ENCODE measurements around the gene SLC2A1.

DNA sequence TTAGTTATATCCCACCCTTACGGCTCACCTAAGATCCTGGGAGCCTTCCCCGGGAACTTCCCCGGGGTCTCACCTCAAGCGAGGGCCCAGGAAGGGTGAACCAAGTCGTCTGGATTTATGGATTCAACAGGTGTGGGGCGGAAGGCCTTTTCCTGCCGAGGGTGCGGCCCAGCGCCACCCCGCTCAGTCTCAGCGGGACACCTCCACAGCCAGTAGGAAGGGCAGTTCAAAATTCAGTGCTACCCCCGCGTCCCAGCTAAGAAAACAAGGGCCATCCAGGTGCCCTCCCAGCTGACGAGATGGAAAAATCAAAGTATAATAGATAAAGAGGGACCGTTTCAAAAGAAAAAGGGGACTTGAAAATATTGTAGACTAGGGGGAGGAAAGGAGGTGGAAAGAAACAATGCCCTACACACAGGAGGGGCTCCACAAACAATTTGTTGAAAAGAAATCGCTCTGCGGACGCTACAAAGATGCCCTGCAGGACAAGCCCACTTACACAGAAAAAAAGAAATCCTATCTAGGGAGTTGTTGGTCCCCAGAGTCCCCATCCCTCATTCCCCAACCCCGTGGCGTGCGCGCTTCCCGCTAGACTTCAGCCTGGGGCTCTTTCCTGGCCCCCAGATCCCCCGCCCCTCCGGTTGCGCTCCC, 1.3 kb downstream of the SLC2A1 start:
- TF ChIP-seq, protein P1, sequence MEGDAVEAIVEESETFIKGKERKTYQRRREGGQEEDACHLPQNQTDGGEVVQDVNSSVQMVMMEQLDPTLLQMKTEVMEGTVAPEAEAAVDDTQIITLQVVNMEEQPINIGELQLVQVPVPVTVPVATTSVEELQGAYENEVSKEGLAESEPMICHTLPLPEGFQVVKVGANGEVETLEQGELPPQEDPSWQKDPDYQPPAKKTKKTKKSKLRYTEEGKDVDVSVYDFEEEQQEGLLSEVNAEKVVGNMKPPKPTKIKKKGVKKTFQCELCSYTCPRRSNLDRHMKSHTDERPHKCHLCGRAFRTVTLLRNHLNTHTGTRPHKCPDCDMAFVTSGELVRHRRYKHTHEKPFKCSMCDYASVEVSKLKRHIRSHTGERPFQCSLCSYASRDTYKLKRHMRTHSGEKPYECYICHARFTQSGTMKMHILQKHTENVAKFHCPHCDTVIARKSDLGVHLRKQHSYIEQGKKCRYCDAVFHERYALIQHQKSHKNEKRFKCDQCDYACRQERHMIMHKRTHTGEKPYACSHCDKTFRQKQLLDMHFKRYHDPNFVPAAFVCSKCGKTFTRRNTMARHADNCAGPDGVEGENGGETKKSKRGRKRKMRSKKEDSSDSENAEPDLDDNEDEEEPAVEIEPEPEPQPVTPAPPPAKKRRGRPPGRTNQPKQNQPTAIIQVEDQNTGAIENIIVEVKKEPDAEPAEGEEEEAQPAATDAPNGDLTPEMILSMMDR (optimal IDR thresholded peaks at IDR 0.05 in 1 of 3, IDR thresholded peaks at IDR 0.05 in 1 of 3, conservative IDR thresholded peaks at IDR 0.05 in 1 of 3; ENCODE audit: extremely low read depth in 1 of 3, insufficient read depth in 2 of 3, low read length in 3 of 3): no peak
- TF ChIP-seq EZH2 (IDR thresholded peaks at IDR 0.05; ENCODE audit: low read length): no peak
